NCI-H1694 treated with DMSO at 0.1 percent for 48 hours (cell line): ENCODE results near the gene PPARGC1A.

Experiments
- DNase-seq: peaks from one replicate; lab custom pipeline; 2025; lab: John Stamatoyannopoulos, UW

Gene PPARGC1A

GRCh38 chr4:23889814-23890341 is at the start of gene PPARGC1A:
TSS of gene PPARGC1A (minus strand) at chr4:23890047. CDS start at chr4:23889957, 90 bp downstream.
- DNase-seq: no peak

GRCh38 chr4:23938796-23939195 is 48.9 kb upstream of the PPARGC1A start:
- DNase-seq: no peak

- DNase-seq: no peak
These were observed 47.3 kb upstream of the PPARGC1A start for GRCh38 chr4:23937173-23937572.

- DNase-seq: no peak
These were observed 45.1 kb upstream of the PPARGC1A start for GRCh38 chr4:23934915-23935314.

- no peak for DNase-seq
These were observed 44.4 kb upstream of the PPARGC1A start for GRCh38 chr4:23934223-23934622.

- DNase-seq: no peak
These were observed 43.1 kb upstream of the PPARGC1A start for GRCh38 chr4:23932901-23933308.

- DNase-seq: no peak
These were observed 42.3 kb upstream of the PPARGC1A start for GRCh38 chr4:23932186-23932585.

- DNase-seq: no peak
These were observed 41.6 kb upstream of the PPARGC1A start for GRCh38 chr4:23931489-23931830.

- no peak for DNase-seq
These were observed 41.1 kb upstream of the PPARGC1A start for GRCh38 chr4:23930750-23931488.

GRCh38 chr4:23929248-23929647 is 39.4 kb upstream of the PPARGC1A start:
- DNase-seq: no peak

- DNase-seq: no peak
These were observed 34.7 kb upstream of the PPARGC1A start for GRCh38 chr4:23924556-23924955.

GRCh38 chr4:23923840-23924239 is 34.0 kb upstream of the PPARGC1A start:
- no peak for DNase-seq

- no peak for DNase-seq
These were observed 33.3 kb upstream of the PPARGC1A start for GRCh38 chr4:23923141-23923540.

- DNase-seq: no peak
These were observed 32.8 kb upstream of the PPARGC1A start for GRCh38 chr4:23922541-23923111.

- no peak for DNase-seq
These were observed 32.2 kb upstream of the PPARGC1A start for GRCh38 chr4:23922013-23922412.

- DNase-seq: no peak
These were observed 31.6 kb upstream of the PPARGC1A start for GRCh38 chr4:23921447-23921845.

GRCh38 chr4:23920716-23921446 is 31.0 kb upstream of the PPARGC1A start:
- DNase-seq: no peak

GRCh38 chr4:23920296-23920695 is 30.4 kb upstream of the PPARGC1A start:
- DNase-seq: no peak

- no peak for DNase-seq
These were observed 26.4 kb upstream of the PPARGC1A start for GRCh38 chr4:23916282-23916681.

GRCh38 chr4:23915459-23916132 is 25.7 kb upstream of the PPARGC1A start:
- DNase-seq: no peak

GRCh38 chr4:23911675-23912455 is 22.0 kb upstream of the PPARGC1A start:
- DNase-seq: no peak

- no peak for DNase-seq
These were observed 19.8 kb upstream of the PPARGC1A start for GRCh38 chr4:23909671-23910070.
